Stimulated activated CD4-positive, alpha-beta T cell treated with anti-CD3 and anti-CD28 coated beads, Interleukin-2, amount 100 ng/mL, for 4 hours (primary cell): ENCODE measurements around the gene ALPL.
"Not testable (repeated sequence)": the region's sequence is repeated elsewhere in the genome, so short reads cannot be mapped to it uniquely, and the experiment has no call there.

ENCODE experiments used
- DNase-seq: peaks from one replicate; pipeline ENCODE4 v3.0.0-alpha.2; 2020; ENCODE audit warnings: low read depth

Gene ALPL

GRCh38 chr1:21507511-21508270 lies 1.5 kb upstream of the ALPL start:
- DNase-seq = no peak

DNA sequence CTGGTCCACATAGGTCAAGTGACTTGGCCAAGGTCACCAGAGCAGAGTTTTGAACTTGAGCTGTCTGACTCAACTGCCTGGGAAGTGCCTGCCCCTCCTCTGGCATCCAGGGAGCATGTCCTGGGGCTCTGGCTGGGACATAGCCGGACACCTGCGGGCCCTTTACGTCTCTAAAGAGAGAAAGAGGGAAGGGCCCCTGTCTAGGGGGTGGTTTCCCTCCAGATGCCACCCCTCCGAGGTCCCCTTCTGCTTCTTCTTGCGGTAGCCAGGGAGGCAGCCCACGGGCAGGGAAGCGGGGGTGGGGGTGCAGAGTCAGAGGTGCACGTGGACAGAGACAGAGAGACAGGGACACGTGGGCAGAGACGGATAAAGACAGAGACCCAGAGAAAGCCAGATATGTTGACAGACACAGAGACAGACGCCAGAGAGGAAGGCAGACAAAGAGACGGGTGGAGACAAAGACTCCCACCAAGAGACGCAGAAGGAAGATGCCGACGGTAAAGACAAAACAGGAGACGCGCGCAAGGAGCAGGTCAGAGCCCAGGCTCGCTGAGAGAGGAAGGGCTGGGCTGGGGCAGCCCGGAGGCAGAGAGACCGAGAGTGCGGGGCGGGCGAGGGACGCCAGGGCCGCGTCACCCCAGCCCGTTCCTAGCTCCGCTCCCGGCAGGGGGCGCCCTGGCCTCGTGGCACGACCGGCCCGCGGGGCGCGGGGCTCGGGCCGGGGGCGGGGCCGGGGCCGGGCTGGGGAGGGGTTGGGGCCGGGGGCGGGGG lies 458 bp upstream of the ALPL start:
- DNase-seq = peak; percentile 48

- no peak for DNase-seq
Observed at GRCh38 chr1:21510113-21510493, 880 bp downstream of the ALPL start.

DNA sequence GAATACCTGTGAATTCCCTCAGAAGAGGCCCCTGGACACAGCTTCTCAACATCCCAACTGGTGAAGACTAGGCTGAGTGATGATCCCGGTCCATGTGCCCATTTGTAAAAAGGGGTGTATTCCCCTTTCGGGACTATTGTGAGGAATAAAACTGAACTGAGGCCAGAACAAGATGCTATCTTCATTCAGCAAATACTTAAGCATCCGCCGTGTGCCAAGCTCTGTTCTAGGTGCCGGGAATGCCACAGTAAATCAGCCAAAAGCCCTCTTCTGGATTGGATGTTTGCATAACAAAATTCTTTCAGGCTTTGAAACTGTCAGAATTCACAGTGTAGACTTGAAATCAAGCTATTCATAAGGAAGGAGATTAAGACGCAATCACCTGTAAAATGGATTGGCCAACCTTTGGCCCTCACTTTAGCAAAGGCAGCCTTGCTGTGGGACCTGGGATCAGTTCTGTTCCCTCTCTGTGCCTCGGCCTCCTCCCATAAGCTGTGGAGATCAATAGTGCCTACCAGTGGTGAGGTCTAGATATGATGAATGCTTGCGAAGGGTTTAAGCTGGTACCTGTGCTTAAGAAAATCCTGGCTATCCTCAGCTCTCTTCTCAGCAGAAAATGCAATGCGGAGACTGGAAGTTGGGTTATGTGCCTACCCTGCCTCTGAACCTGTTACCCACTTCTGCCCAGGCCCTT lies 1.8 kb downstream of the ALPL start:
- no peak for DNase-seq

DNA sequence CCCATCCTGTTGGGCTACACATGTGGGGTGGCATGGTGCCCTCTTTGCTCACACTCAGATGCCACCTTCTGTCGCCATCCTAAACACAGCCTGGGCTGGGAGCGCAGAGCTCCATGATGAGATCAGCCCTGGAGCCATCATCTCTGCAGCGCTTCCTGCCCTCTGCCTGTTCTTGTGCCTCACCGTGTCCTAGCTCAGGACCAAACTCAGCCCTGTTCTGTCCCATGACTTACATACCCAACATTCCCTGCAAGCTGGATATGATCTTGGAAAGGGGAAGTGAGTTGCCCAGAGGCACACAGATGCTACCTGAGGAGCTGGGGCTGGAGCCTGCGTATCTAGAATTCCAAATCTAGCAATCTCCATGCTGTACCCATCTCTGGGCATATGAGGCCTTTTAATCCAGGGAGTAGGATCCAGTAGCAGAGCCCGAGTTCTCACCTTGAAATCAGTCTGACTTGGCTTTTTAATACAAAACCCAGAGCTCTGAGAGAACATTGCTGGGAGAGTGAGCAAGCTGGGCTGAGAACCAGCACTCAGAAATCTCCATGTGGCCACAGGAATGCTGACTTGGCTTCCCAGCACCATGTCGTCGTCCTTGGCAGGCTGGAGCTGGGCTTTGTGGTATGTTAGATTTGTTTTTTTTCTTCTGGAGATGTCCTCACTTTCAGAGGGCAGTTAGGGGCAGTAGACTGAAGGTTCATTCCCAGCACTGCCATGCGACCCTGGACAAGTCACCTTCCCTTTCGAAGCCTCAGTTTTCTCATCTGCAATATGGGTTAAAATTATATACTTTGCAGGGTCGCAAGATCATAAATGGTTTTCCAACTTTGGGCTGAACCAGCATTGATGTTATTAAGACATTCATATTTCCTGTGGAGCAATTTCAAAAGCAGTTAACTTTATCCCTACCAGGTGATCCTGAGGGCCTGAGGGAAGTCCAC lies 2.6 kb downstream of the ALPL start:
- no peak for DNase-seq

- no peak for DNase-seq
Observed at GRCh38 chr1:21514245-21514644, 5.0 kb downstream of the ALPL start.

DNA sequence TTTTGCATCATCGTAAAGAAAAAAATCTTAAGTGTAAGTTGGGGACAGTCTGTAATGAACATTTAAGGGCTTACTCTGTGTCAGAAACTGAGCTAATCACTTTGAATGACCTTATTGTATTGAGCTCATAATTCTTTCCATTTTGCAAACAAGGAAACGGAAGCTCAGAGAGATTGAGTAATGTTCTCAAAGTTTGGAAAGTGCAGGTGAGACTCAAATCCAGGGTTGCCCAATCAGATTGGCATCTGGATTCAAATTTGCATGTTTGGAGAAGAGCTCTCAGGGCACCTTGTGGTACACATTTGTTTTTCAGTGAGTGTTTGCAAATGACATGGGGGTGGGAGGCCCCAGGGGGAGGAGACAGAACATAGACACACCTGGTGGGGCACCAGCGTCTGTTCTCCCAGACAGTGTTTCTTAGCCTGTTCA lies 8.0 kb downstream of the ALPL start:
- DNase-seq = no peak

GRCh38 chr1:21517660-21518480 lies 8.6 kb downstream of the ALPL start:
- no peak for DNase-seq

GRCh38 chr1:21518774-21519455 lies 9.7 kb downstream of the ALPL start:
- DNase-seq = no peak

GRCh38 chr1:21519486-21520070 lies 10.4 kb downstream of the ALPL start:
- not testable (repeated sequence) for DNase-seq

GRCh38 chr1:21520899-21521716 lies 11.9 kb downstream of the ALPL start:
- DNase-seq = no peak

DNA sequence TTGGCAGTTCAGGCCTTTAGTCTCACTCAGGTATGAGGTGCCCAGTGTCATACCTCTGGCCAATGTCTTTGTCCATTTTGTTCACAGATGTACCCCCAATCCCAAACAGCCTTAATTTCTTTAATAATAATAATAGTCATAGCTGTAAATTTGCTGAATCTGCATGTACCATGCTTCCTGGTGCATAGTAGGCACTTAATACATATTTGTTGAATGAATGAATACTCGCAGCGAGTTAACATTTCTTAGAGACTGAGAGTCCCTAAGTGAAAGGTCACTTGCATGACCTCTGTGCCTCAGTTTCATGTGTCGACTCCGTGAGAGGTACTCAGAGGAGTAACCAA lies 12.5 kb downstream of the ALPL start:
- no peak for DNase-seq

DNA sequence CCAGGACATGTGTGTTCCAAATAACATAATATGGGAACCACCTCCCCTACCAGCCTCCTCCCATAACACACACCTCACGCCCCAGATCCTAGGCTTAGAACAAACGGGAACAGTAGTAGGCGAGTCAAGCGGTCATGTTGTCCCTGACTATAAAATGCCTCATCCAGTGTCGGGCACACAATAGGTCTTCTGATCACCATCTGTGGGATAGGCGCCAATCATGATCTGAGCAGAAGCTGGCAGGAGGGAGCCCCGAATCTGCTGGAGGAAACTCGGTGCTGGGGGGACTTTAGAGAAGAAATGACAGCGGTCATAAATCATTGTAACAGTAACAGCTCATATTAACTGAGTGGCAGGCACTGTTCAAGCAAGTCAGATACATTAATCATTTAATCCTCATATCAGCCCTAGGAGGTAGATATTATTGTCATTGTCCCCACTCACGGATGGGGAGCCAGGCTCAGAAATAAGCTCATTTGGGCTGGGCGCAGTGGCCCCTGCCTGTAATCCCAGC lies 13.4 kb downstream of the ALPL start:
- no peak for DNase-seq

GRCh38 chr1:21523297-21523813 lies 14.1 kb downstream of the ALPL start:
- no peak for DNase-seq

DNA sequence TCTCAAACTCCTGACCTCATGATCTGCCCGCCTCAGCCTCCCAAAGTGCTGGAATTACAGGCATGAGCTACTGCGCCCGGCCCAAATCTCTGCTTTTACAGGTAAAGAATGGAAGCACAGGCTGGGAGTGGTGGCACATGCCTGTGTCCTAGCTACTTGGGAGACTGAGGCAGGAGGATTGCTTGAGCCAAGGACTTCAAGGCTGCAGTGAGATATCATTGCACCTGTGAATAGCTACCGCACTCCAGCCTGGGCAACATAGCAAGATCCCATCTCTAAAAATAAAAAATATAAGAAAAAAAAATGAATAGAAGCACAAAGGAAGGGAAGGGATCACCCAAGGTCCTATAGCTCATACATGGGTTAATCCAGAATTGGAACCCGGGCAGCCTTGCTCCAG lies 15.0 kb downstream of the ALPL start:
- DNase-seq = no peak

DNA sequence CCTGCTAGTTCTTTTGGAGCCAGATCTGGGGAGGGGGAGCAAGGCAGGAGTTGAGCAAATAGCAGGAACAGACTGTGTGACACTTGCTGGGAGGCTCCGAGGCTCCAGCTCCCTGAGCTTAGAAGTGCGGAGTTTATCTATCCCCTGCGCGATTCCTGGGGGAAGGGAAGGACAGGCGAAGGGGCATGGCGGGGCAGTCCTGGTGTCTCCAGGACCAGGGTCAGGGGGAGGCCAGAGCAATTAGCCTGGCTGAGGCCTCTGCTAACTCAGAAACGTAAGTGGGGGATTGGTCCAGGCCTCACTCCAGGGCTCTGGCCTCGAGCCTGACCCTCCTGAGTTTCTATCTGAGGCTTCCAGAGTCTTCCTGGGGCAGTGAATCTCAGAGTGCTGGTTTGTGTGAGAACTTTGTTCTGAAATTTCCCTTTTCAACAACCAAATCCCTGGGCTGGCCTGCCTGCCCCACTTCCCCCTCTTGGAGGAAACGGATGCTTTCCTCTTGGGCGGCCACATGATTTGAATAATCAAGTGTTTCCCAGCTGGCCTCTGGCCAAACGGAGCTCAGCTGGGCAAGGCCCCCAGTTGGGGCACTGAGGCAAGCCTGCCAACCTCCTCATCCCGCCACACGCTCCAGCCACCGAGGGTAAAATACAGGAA lies 15.6 kb downstream of the ALPL start:
- no peak for DNase-seq

DNA sequence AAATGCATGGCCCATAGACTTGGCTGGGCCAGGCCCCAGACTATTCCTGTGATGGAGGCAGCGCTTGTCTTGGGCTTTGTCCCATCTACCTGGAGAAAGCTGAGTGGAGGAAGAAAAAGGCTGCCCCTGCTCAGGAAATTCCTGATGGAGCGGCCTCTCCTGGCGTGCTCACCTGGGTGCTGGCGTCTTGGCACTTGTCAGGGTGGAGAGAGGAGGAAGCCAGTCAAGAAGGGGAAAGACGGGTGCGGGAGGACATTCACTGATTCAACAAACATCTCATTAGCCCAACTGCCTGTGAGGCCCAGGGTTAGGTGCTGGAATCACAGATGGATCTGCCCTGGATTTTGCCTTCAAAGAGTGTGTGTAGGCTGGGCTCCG lies 16.1 kb downstream of the ALPL start:
- no peak for DNase-seq

DNA sequence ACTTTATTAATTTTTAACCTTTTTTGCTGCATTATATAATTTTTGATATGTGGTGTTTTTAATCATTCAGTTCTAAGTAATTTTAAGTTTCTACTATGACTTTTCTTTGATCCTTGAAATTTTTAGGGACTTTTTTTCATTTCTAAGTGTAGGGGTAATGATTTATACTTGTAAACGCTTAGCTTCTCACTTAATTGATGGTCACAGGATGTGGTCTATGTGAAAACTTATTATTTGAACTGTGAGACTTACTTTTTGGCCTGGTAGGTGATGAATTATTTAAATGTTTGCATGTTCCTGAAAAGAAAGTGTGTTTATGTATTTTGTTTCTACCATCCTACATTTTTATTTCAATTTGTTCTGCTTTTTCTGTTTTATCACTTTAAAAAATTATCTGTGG lies 17.2 kb downstream of the ALPL start:
- DNase-seq = no peak
